ENCODE data around the gene ANKS1A.

DNA sequence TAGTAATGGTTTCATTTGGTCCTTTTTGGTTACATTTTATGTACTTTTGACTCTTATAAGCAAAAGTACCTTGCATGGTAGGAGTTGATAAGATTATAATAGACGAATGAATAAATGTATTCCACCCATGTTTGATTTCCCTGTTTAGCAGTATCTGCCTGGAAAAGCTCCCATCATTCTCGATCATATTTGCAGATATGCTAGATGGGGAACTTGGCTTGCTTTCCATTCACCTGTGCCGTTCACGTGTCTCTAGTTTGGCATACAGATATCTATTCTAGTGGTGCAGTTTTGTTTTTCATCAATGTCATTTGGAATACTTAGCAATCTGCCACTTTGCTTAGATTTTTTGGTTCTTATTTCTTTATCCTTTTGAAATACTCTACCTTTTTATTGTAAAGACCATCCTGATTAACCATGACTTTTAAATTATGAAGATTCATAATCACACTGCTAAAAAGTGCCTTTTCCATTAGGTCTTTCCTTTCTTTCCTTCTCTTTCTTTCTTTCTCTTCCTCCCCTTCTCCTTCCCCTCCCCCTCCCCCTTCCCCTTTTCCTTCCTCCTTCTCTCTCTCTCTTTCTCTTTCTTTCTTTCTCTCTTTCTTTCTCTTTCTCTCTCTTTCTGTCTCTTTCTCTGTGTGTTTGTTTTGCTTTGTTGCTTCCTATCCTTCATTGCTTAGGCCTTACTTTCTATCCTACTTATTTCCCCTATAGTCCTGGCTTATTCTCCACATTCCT lies 40.4 kb downstream of the ANKS1A start:
- TF ChIP-seq PRDM6 (tag by site-specific recombination; IDR thresholded peaks at IDR 0.05) (no peak), ZBTB10 (tag by site-specific recombination; IDR thresholded peaks at IDR 0.05) (no peak), ZNF610 (tag by site-specific recombination; IDR thresholded peaks at IDR 0.05; ENCODE audit: borderline replicate concordance) (no peak)
- TF ChIP-seq, protein P1, sequence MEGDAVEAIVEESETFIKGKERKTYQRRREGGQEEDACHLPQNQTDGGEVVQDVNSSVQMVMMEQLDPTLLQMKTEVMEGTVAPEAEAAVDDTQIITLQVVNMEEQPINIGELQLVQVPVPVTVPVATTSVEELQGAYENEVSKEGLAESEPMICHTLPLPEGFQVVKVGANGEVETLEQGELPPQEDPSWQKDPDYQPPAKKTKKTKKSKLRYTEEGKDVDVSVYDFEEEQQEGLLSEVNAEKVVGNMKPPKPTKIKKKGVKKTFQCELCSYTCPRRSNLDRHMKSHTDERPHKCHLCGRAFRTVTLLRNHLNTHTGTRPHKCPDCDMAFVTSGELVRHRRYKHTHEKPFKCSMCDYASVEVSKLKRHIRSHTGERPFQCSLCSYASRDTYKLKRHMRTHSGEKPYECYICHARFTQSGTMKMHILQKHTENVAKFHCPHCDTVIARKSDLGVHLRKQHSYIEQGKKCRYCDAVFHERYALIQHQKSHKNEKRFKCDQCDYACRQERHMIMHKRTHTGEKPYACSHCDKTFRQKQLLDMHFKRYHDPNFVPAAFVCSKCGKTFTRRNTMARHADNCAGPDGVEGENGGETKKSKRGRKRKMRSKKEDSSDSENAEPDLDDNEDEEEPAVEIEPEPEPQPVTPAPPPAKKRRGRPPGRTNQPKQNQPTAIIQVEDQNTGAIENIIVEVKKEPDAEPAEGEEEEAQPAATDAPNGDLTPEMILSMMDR (tag by site-specific recombination; IDR thresholded peaks at IDR 0.05): no peak

Measured in HEK293 (cell line).